CMK (cell line): ENCODE measurements around the gene HEXD.

Experiments
- DNase-seq: peaks from one replicate; pipeline ENCODE4 v3.0.0-alpha.2; 2010; ENCODE audit warnings: low read depth

Gene HEXD

GRCh38 chr17:82489851-82490511 is 71.8 kb downstream of the HEXD start:
- no peak for DNase-seq

- no peak for DNase-seq
These were observed 72.5 kb downstream of the HEXD start for GRCh38 chr17:82490512-82491195.

GRCh38 chr17:82491196-82491530 is 73.0 kb downstream of the HEXD start:
- DNase-seq = no peak

GRCh38 chr17:82491533-82491932 is 73.4 kb downstream of the HEXD start:
- no peak for DNase-seq
